NT2/D1 (cell line): Measurements from ENCODE around the gene AP5M1.
"Not testable (repeated sequence)": the region's sequence is repeated elsewhere in the genome, so short reads cannot be mapped to it uniquely, and the experiment has no call there.

Experiments
- DNase-seq: peaks from one replicate; pipeline ENCODE4 v3.0.0-alpha.2; 2011; ENCODE audit warnings: low read depth, low spot score
- H3K27me3 ChIP-seq: 2 replicates; pipeline ENCODE4 v1.6.0; 2011; ENCODE audit warnings: mild to moderate bottlenecking; ENCODE audit not compliant: insufficient read length, insufficient read depth
- H3K36me3 ChIP-seq: 2 replicates; pipeline ENCODE4 v1.6.1; 2011; ENCODE audit warnings: mild to moderate bottlenecking, low read length, mixed read lengths; ENCODE audit not compliant: insufficient read depth, insufficient read length
- H3K4me1 ChIP-seq: 2 replicates; pipeline ENCODE4 v1.5.1; 2011; ENCODE audit not compliant: insufficient read depth, insufficient read length
- H3K4me3 ChIP-seq: 2 replicates; pipeline ENCODE4 v1.5.1; 2011; ENCODE audit warnings: low read depth; ENCODE audit not compliant: insufficient read length
- H3K9ac ChIP-seq: 2 replicates; pipeline ENCODE4 v1.6.0; 2011; ENCODE audit warnings: low read depth; ENCODE audit not compliant: insufficient read length
- H3K9me3 ChIP-seq: 2 replicates; pipeline ENCODE4 v1.5.1; 2011; ENCODE audit warnings: mild to moderate bottlenecking, low read length; ENCODE audit not compliant: insufficient read depth
- SUZ12 ChIP-seq: IDR thresholded peaks from 2 replicates; pipeline ENCODE4 v1.6.1; 2011; ENCODE audit not compliant: insufficient read length, insufficient read depth; ENCODE audit errors: extremely low read depth
- YY1 ChIP-seq: IDR thresholded peaks from 2 replicates; pipeline ENCODE4 v1.6.1; 2011; ENCODE audit not compliant: insufficient read length, insufficient read depth
- ZNF274 ChIP-seq: IDR thresholded peaks from 2 replicates; pipeline ENCODE4 v1.6.1; 2011; ENCODE audit warnings: mild to moderate bottlenecking, low read depth, low read length

Gene AP5M1

GRCh38 chr14:57245941-57246340, 22.8 kb upstream of the AP5M1 start:
- Histone ChIP-seq H3K27me3 (no peaks in the 10 kb centered on the region), H3K9ac (no peak overlapping the region), H3K36me3 (peaks cover 22% of the 10 kb centered on the region), H3K4me3 (no peak overlapping the region), H3K4me1 (no peaks in the 10 kb centered on the region), H3K9me3 (no peaks in the 10 kb centered on the region)
- DNase-seq, result no peak
- TF ChIP-seq ZNF274 (no peak), YY1 (no peak), SUZ12 (no peak)

GRCh38 chr14:57246933-57247657, 21.7 kb upstream of the AP5M1 start:
- H3K9me3 ChIP-seq, result no peaks in the 10 kb centered on the region
- H3K4me3 ChIP-seq, result no peak overlapping the region
- H3K36me3 ChIP-seq, result peaks cover 17% of the 10 kb centered on the region
- H3K4me1 ChIP-seq, result no peaks in the 10 kb centered on the region
- no peak for DNase-seq
- TF ChIP-seq SUZ12 (no peak), YY1 (no peak), ZNF274 (no peak)
- no peak overlapping the region for H3K9ac ChIP-seq
- no peaks in the 10 kb centered on the region for H3K27me3 ChIP-seq

- H3K4me3 ChIP-seq, result no peak overlapping the region
- H3K27me3 ChIP-seq, result no peaks in the 10 kb centered on the region
- TF ChIP-seq SUZ12 (no peak), YY1 (no peak), ZNF274 (no peak)
- H3K9ac ChIP-seq, result no peak overlapping the region
- H3K9me3 ChIP-seq, result no peaks in the 10 kb centered on the region
- H3K36me3 ChIP-seq, result peaks cover 9% of the 10 kb centered on the region
- no peaks in the 10 kb centered on the region for H3K4me1 ChIP-seq
- no peak for DNase-seq
These were observed 13.9 kb upstream of the AP5M1 start for GRCh38 chr14:57254884-57255283.

- H3K36me3 ChIP-seq, result peaks cover 12% of the 10 kb centered on the region
- H3K4me3 ChIP-seq, H3K27me3 ChIP-seq, DNase-seq, H3K9me3 ChIP-seq, H3K4me1 ChIP-seq, H3K9ac ChIP-seq: not testable (repeated sequence)
These were observed 10.6 kb upstream of the AP5M1 start for GRCh38 chr14:57258221-57258620.

- Histone ChIP-seq H3K4me3 (no peak overlapping the region), H3K36me3 (peaks cover 12% of the 10 kb centered on the region), H3K9me3 (no peaks in the 10 kb centered on the region), H3K4me1 (no peaks in the 10 kb centered on the region), H3K9ac (no peak overlapping the region), H3K27me3 (no peaks in the 10 kb centered on the region)
- DNase-seq, result no peak
- no peak for TF ChIP-seq ZNF274
- no peak for TF ChIP-seq SUZ12
- no peak for TF ChIP-seq YY1
These were observed 9.1 kb upstream of the AP5M1 start for GRCh38 chr14:57259672-57260071.

- Histone ChIP-seq H3K4me3 (no peak overlapping the region), H3K4me1 (no peaks in the 10 kb centered on the region), H3K9me3 (no peaks in the 10 kb centered on the region), H3K27me3 (no peaks in the 10 kb centered on the region), H3K36me3 (peaks cover 5% of the 10 kb centered on the region), H3K9ac (no peak overlapping the region)
- TF ChIP-seq ZNF274 (no peak), YY1 (no peak), SUZ12 (no peak)
- DNase-seq, result no peak
These were observed 7.2 kb upstream of the AP5M1 start for GRCh38 chr14:57261604-57262003.

- no peak for TF ChIP-seq SUZ12
- no peak for TF ChIP-seq YY1
- no peak for TF ChIP-seq ZNF274
- no peaks in the 10 kb centered on the region for H3K4me1 ChIP-seq
- H3K9ac ChIP-seq, result no peak overlapping the region
- no peak for DNase-seq
- no peak overlapping the region for H3K4me3 ChIP-seq
- no peaks in the 10 kb centered on the region for H3K9me3 ChIP-seq
- peaks cover 3% of the 10 kb centered on the region for H3K36me3 ChIP-seq
- no peaks in the 10 kb centered on the region for H3K27me3 ChIP-seq
These were observed 6.7 kb upstream of the AP5M1 start for GRCh38 chr14:57262117-57262516.

- DNase-seq, result no peak
- Histone ChIP-seq H3K27me3 (no peaks in the 10 kb centered on the region), H3K4me3 (no peak overlapping the region), H3K9ac (no peak overlapping the region), H3K9me3 (no peaks in the 10 kb centered on the region), H3K4me1 (no peaks in the 10 kb centered on the region), H3K36me3 (peaks cover 3% of the 10 kb centered on the region)
- TF ChIP-seq ZNF274 (no peak), SUZ12 (no peak), YY1 (no peak)
These were observed 2.7 kb upstream of the AP5M1 start for GRCh38 chr14:57266065-57266464.
